ENCODE data around the gene TMEM91.

TMEM91 gene

GRCh38 chr19:41412953-41413352, 36.6 kb downstream of the TMEM91 start:
- H3K36me3 Mint-ChIP-seq (ENCODE audit: low read depth): peaks cover 28% of the 10 kb centered on the region
- no peak overlapping the region for H3K27ac Mint-ChIP-seq
- H3K9me3 Mint-ChIP-seq: no peaks in the 10 kb centered on the region
- H3K27me3 Mint-ChIP-seq (ENCODE audit: low read depth): no peaks in the 10 kb centered on the region
- H3K4me3 Mint-ChIP-seq: no peak overlapping the region
- TF ChIP-seq, protein P1, sequence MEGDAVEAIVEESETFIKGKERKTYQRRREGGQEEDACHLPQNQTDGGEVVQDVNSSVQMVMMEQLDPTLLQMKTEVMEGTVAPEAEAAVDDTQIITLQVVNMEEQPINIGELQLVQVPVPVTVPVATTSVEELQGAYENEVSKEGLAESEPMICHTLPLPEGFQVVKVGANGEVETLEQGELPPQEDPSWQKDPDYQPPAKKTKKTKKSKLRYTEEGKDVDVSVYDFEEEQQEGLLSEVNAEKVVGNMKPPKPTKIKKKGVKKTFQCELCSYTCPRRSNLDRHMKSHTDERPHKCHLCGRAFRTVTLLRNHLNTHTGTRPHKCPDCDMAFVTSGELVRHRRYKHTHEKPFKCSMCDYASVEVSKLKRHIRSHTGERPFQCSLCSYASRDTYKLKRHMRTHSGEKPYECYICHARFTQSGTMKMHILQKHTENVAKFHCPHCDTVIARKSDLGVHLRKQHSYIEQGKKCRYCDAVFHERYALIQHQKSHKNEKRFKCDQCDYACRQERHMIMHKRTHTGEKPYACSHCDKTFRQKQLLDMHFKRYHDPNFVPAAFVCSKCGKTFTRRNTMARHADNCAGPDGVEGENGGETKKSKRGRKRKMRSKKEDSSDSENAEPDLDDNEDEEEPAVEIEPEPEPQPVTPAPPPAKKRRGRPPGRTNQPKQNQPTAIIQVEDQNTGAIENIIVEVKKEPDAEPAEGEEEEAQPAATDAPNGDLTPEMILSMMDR (IDR thresholded peaks at IDR 0.05; ENCODE audit: unreplicated experiment in 3 of 3): no peak
- peaks cover 17% of the 10 kb centered on the region for H3K4me1 Mint-ChIP-seq

- TF ChIP-seq, protein P1 (IDR thresholded peaks at IDR 0.05; ENCODE audit: unreplicated experiment in 3 of 3): no peak
- Mint-ChIP-seq H3K27me3 (ENCODE audit: low read depth) (no peaks in the 10 kb centered on the region), H3K4me1 (peaks cover 17% of the 10 kb centered on the region), H3K9me3 (no peaks in the 10 kb centered on the region), H3K27ac (no peak overlapping the region), H3K4me3 (no peak overlapping the region), H3K36me3 (ENCODE audit: low read depth) (peaks cover 36% of the 10 kb centered on the region)
Measured at GRCh38 chr19:41413947-41414346, 37.6 kb downstream of the TMEM91 start.

- Mint-ChIP-seq H3K4me3 (no peak overlapping the region), H3K27me3 (ENCODE audit: low read depth) (no peaks in the 10 kb centered on the region), H3K27ac (no peak overlapping the region), H3K9me3 (no peaks in the 10 kb centered on the region), H3K36me3 (ENCODE audit: low read depth) (peaks cover 39% of the 10 kb centered on the region), H3K4me1 (peaks cover 12% of the 10 kb centered on the region)
- TF ChIP-seq, protein P1 (IDR thresholded peaks at IDR 0.05; ENCODE audit: unreplicated experiment in 3 of 3): no peak
Measured at GRCh38 chr19:41414461-41414860, 38.1 kb downstream of the TMEM91 start.

GRCh38 chr19:41415154-41415571, 38.8 kb downstream of the TMEM91 start:
- no peaks in the 10 kb centered on the region for H3K27me3 Mint-ChIP-seq (ENCODE audit: low read depth)
- H3K36me3 Mint-ChIP-seq (ENCODE audit: low read depth): peaks cover 39% of the 10 kb centered on the region
- no peak overlapping the region for H3K27ac Mint-ChIP-seq
- H3K4me3 Mint-ChIP-seq: no peak overlapping the region
- peaks cover 11% of the 10 kb centered on the region for H3K4me1 Mint-ChIP-seq
- TF ChIP-seq, protein P1 (IDR thresholded peaks at IDR 0.05; ENCODE audit: unreplicated experiment in 3 of 3): no peak
- no peaks in the 10 kb centered on the region for H3K9me3 Mint-ChIP-seq

GRCh38 chr19:41416194-41416674, 39.9 kb downstream of the TMEM91 start:
- TF ChIP-seq, protein P1 (IDR thresholded peaks at IDR 0.05; ENCODE audit: unreplicated experiment in 3 of 3): no peak
- Mint-ChIP-seq H3K4me3 (no peak overlapping the region), H3K36me3 (ENCODE audit: low read depth) (peaks cover 46% of the 10 kb centered on the region), H3K27ac (no peak overlapping the region), H3K27me3 (ENCODE audit: low read depth) (no peaks in the 10 kb centered on the region), H3K4me1 (peaks cover 11% of the 10 kb centered on the region), H3K9me3 (no peaks in the 10 kb centered on the region)

DNA sequence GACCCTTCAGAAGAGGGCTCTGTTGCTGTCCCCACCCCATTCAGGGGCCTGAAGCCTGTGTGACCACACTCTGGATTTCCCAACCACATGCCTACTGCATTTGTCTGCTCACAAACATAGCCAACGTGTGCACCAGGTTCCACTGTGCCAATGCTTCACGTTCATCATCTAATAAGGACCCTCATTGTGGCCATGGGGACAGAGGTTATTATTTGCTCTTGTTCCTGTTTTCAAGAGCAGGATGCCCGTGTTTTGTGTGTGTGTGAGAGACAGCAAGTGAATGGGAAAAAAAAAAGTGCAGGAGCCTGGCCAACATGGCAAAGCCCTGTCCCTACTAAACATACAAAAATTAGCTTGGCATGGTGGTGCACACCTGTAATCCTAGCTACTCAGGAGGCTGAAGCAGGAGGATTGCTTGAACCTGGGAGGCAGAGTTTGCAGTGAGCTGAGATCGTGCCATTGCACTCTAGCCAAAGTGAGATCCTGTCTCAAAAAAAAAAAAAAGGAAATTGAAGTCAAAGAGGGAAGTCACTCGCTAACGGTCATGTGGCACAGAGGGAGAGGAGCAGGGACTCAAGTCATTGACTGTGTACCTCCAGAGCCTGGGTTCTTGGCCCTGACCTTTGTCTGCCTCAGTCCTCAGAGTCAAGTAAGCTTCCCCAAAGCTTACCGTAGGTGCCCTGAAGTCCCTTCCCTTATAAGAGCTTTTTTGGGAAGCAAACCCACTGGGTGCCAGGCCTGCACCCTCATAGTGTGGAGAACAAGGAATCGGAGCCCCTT, 44.0 kb downstream of the TMEM91 start:
- TF ChIP-seq, protein P1 (IDR thresholded peaks at IDR 0.05; ENCODE audit: unreplicated experiment in 3 of 3): no peak
- Mint-ChIP-seq H3K9me3 (no peaks in the 10 kb centered on the region), H3K27me3 (ENCODE audit: low read depth) (no peaks in the 10 kb centered on the region), H3K4me3 (no peak overlapping the region), H3K4me1 (no peaks in the 10 kb centered on the region), H3K27ac (no peak overlapping the region), H3K36me3 (ENCODE audit: low read depth) (peaks cover 39% of the 10 kb centered on the region)
